ENCODE measurements around the gene SYNC.

SYNC gene

GRCh38 chr1:32702599-32703478, at the start of gene SYNC:
TSS of gene SYNC (minus strand) at chr1:32702770. CDS start at chr1:32702660, 110 bp downstream.
- DNase-seq (ENCODE audit: low read depth): no peak

GRCh38 chr1:32749771-32750170, 47.2 kb upstream of the SYNC start:
- DNase-seq (ENCODE audit: low read depth): no peak

GRCh38 chr1:32749332-32749731, 46.8 kb upstream of the SYNC start:
- DNase-seq (ENCODE audit: low read depth): no peak

- DNase-seq (ENCODE audit: low read depth): no peak
These were observed 46.4 kb upstream of the SYNC start for GRCh38 chr1:32748926-32749325.

- no peak for DNase-seq (ENCODE audit: low read depth)
These were observed 45.8 kb upstream of the SYNC start for GRCh38 chr1:32748348-32748747.

- no peak for DNase-seq (ENCODE audit: low read depth)
These were observed 43.6 kb upstream of the SYNC start for GRCh38 chr1:32746130-32746529.

GRCh38 chr1:32744071-32744425, 41.5 kb upstream of the SYNC start:
- DNase-seq (ENCODE audit: low read depth): no peak

GRCh38 chr1:32743380-32744070, 41.0 kb upstream of the SYNC start:
- no peak for DNase-seq (ENCODE audit: low read depth)

- no peak for DNase-seq (ENCODE audit: low read depth)
These were observed 40.4 kb upstream of the SYNC start for GRCh38 chr1:32742956-32743355.

- DNase-seq (ENCODE audit: low read depth): no peak
These were observed 39.8 kb upstream of the SYNC start for GRCh38 chr1:32742199-32742947.

GRCh38 chr1:32741413-32742198, 39.0 kb upstream of the SYNC start:
- no peak for DNase-seq (ENCODE audit: low read depth)

GRCh38 chr1:32741059-32741412, 38.5 kb upstream of the SYNC start:
- DNase-seq (ENCODE audit: low read depth): no peak

GRCh38 chr1:32736812-32737791, 34.5 kb upstream of the SYNC start:
- no peak for DNase-seq (ENCODE audit: low read depth)

- no peak for DNase-seq (ENCODE audit: low read depth)
These were observed 31.2 kb upstream of the SYNC start for GRCh38 chr1:32733582-32734321.

GRCh38 chr1:32729254-32730046, 26.9 kb upstream of the SYNC start:
- DNase-seq (ENCODE audit: low read depth): no peak

GRCh38 chr1:32728413-32729077, 26.0 kb upstream of the SYNC start:
- DNase-seq (ENCODE audit: low read depth): no peak

- no peak for DNase-seq (ENCODE audit: low read depth)
These were observed 25.3 kb upstream of the SYNC start for GRCh38 chr1:32727876-32728275.

- DNase-seq (ENCODE audit: low read depth): no peak
These were observed 23.0 kb upstream of the SYNC start for GRCh38 chr1:32725615-32725982.
